ENCODE data around the gene CCNE1.

DNA sequence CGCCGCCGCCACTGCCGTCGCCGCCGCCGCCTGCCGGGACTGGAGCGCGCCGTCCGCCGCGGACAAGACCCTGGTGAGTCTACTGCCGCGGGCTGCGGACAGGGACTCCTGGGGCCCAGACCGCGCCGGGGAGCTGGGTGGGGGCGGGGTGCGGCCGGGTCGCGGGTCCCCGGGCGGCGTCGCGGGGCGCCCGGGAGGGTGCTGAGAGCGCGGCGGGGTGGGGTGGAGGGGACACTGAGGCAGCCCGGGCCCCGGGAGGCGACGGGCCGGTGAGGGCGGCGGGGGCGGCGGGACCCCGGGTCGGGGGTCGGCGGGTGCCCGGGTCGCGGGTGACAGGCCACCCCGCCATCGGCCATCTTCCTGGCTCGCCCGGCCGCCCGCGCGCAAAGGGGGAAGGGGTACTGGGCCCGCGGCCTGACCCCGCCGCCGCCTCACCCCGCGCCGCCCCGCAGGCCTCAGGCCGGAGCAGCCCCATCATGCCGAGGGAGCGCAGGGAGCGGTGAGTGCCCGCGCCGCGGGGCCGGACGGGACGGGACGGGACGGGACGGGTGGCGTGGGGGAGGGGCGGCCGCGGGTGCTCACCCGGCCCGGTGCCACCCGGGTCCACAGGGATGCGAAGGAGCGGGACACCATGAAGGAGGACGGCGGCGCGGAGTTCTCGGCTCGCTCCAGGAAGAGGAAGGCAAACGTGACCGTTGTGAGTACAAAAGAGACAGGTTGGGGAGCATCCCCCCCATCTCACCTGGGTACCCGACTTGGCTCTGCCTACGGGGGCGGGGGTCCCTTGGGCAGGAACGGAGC lies 489 bp downstream of the CCNE1 start:
- TF ChIP-seq POLR2AphosphoS5 (IDR thresholded peaks at IDR 0.05; ENCODE audit: low read depth, low read length) (no peak), POLR2A (IDR thresholded peaks at IDR 0.05; ENCODE audit: low read depth, low read length) (no peak)

All from GM12891 (cell line).